Skin of body (tissue), 2 donors: Measurements from ENCODE around the gene GPR107. TPM values are rescaled to one million over a fixed set of nuclear protein-coding genes. Genes with fewer than 3 reads are reported as not detected.
A peak's percentile ranks its signal among the peaks of the same experiment; 100 is the strongest.

Experiments used
- DNase-seq: peaks from one replicate; lab custom pipeline; 2025; lab: John Stamatoyannopoulos, UW
- total RNA-seq: library from RNA; depleted of rRNA; stranded (reverse); fragments of >200 nt; gene quantifications from one replicate; pipeline ENCODE4 v1.2.3, GENCODE V29; 2014

The GPR107 gene
- total RNA-seq, 1 donor from 2014 or later: 31.4 TPM

GRCh38 chr9:130110166-130110565 is 56.5 kb downstream of the GPR107 start:
- no peak for DNase-seq

DNA sequence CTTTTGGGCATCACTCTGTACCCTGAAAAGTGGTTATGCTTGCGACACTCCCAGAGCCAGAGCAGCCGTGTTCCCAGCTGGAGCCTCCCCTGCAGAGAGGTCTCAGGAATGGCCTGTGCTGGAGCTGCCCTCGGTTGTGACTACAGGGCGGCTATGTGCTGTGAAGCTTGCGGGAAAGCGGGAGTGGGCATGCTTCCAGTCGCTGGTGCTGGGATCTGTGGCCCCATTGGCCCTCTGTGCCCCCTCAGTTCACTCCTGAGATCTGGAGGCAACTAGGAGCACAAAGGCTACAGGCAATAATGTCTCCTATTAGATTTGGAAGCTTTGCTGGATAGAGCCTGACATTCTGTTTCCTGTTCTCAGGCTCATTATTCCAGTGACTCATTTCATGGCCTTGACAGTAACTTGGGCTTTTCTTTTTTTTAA is 56.9 kb downstream of the GPR107 start:
- no peak for DNase-seq

- DNase-seq: no peak
Measured at GRCh38 chr9:130111786-130112537, 58.3 kb downstream of the GPR107 start.

DNA sequence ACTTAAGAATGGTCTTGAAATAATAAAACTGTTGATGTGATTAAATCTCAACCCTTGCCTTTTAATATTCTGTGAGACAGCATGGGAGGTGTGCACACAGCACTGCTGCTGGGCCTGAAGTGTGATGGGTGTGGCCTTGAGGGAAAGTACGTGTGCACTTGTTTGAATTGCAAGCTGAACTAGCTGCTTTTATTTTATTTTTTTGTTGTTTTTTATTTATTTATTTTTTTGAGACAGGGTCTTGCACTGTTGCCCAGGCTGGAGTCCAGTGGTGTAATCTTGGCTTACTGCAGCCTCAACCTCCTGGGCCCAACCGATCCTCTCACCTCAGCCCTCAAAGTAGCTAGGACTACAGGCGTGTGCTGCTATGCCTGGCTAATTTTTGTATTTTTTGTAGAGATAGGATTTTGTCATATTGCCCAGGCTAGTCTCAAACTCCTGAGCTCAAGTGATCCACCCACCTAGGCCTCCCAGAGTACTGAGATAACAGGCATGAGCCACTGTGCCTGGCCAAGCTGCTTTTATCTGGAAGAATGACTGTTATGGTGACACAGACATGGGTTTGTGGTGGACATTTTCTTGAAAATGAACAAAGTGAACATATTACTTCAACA is 58.9 kb downstream of the GPR107 start:
- no peak for DNase-seq

GRCh38 chr9:130114741-130115140 is 61.0 kb downstream of the GPR107 start:
- DNase-seq: no peak

- DNase-seq: no peak
Measured at GRCh38 chr9:130116346-130116745, 62.6 kb downstream of the GPR107 start.

DNA sequence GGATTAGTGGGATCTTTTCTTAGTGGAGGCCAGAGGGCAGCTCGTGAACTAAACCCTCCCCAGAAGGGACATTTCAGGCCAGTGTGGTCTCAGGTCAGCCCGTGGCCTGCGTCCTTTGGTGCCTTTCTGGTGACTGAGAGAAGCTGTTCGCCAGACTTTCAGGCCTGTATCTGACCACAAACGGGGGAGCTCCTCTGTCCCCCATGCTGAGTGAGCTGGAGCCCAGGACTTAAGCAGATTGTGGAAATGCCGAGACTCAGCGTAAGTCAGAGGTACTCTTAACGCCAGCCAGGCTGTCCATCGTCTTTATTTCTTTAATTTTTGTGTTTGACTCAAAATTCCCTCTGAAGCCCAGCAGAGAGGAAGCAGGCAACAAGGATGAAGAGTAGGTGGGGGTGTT is 63.7 kb downstream of the GPR107 start:
- no peak for DNase-seq

DNA sequence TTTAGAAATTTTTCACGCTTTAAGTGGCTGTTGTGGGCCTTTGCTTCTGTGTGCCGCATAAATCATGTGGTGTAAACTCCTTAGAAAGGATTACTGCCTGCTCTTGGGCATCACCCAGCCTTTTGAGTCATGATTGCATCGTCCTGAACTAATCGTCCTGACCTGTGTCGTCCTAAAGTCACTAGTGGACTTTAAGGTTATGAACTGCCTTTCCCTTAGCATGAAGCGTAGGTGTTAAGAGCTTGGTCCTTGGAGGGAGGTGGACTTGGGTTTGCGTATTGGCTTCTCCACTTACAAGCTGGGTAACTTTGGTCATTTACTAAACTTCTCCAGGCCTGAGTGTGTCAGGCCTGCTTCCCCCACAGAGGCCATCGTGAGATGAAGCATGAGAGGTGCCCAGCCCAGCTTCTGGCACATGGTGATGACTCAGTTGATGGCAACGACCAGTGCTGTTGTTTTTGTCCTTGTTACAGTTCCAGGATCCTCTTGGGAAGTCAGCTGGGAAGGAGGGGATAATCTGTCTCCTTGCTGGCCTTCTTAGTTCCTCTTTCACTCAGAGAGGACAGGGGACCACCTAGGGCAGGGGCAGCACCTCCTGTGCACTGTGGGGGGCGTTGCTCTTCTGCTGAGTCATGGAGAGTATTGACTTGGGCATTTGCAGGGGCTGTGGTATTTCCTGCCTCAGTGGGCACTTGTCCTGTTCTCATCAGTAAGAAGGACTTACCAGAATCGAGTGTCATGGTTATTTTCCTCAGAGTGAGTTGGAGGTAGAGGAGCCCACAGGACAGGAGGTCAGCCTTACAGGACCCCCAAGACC is 64.3 kb downstream of the GPR107 start:
- no peak for DNase-seq

- DNase-seq: peak; percentile 24
Measured at GRCh38 chr9:130118841-130119518, 65.3 kb downstream of the GPR107 start.

- no peak for DNase-seq
Measured at GRCh38 chr9:130119519-130120298, 66.0 kb downstream of the GPR107 start.

DNA sequence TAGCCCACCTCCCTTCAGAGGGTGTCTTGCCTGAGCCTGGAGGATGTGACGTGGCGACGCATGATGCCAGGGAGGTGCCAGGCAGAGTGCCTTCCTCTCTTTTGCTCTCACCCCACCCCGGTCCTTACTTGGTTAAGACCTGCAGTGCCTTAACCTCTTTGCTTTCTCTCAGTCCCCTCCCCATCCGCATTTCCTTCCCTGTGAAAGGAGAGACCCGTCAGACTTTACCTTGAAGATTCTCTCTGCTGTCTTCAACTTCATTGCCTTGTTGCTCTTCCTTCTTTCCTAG is 66.5 kb downstream of the GPR107 start:
- no peak for DNase-seq

DNA sequence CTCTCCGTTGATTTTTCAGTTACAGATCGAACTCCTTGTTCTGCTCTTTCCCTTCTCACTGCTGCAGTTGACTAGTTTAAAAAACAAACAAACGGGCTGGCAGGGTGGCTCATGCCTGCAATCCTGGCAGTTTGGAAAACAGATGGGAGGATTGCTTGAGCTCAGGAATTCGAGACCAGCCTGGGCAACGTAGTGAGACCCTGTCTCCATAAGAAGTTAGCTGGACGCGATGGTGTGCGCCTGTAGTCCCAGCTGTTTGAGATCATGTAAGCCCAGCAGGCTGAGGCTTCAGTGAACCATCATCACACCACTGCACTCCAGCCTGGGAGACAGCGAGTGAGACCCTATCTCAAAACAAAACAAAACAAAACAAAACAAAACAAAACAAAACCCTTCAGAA is 67.1 kb downstream of the GPR107 start:
- no peak for DNase-seq

- DNase-seq: no peak
Measured at GRCh38 chr9:130122456-130122855, 68.8 kb downstream of the GPR107 start.

DNA sequence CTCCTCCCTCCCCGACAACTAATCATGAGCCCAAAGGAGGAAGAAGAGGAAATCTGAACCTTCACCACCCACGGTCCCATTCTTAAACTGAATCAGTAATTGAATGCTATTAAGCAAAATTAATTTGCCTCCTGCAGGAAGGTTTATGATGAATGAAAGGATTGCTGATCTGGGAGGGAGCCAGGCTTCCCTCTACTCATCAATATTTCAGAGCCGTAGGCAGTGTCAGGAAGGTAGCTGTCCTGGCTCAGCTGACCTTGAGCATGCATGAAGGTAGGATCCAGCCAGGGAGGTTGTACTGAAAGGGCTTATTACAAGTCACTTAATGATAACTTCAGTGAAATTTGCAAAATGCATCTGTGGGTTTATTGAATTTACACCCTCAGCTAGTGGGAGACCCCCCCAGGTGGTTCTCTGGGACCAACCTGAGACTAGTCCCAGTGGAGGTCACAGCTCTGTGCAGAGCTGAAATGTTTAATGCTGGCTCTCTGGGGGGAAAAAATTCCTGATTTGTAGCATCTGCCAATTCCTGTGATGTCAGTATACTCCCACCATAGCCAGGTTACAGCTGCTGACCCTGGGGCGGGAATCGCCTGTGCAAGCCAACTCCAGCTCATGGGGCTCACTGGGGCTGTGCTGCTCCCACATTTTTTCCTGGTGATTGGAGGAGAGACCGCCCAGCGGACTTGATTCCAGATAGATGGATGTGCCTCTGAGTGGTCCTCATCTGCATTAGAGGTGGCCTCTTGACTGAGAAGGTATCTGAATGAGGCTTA is 70.6 kb downstream of the GPR107 start:
- DNase-seq: no peak

- no peak for DNase-seq
Measured at GRCh38 chr9:130126721-130127433, 73.2 kb downstream of the GPR107 start.

DNA sequence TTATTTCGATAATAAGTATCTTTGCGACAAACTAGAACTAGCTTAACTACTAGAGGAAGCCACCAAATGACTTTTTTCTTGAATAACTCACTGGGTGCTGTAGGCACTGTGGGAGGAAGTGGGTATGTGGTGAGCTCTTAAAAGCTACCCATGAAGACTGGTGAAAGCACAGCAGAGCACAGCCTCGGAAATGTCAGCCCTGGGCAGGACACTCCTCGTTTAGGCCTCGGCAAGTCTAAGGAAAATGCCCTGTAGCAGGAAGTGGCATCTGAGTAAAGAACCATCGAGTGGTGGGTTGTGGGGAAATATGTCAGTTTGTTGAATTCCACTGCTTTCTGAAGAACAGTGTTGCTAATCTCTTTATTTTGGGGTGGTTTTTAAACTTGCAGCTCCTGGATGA is 74.5 kb downstream of the GPR107 start:
- no peak for DNase-seq

DNA sequence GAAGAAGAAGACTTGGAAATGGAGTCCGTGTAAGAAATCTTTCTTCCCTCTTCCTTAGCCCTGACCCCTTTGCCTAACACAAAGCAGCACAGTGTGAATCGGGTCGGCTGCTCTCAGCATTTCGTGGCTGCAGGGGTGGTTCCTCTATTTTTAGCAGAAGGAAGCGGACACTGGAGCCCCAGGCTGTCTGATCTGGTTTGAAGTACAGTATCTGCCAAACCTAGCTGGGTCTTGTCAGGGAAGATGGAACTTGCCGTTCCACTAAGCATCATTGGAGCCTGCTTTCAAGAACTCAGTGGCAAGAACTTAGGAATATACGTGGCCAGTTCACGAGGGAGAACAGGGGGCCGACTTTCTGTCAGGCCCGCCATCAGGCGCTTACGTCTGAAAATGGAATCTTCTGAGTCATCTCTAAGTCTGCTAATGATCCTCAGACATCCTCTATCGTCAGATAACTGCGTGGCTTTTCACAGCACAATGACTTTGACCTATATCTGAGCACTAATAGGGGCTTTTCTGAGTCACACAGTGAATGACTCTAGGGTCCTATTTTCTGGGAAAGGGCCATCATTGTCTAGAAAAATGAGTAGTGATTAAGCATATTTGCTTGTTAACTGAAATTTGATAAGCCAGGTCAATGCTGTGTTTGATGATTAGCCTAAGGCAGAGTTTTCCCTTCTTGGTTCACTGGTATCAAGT is 75.2 kb downstream of the GPR107 start:
- no peak for DNase-seq

DNA sequence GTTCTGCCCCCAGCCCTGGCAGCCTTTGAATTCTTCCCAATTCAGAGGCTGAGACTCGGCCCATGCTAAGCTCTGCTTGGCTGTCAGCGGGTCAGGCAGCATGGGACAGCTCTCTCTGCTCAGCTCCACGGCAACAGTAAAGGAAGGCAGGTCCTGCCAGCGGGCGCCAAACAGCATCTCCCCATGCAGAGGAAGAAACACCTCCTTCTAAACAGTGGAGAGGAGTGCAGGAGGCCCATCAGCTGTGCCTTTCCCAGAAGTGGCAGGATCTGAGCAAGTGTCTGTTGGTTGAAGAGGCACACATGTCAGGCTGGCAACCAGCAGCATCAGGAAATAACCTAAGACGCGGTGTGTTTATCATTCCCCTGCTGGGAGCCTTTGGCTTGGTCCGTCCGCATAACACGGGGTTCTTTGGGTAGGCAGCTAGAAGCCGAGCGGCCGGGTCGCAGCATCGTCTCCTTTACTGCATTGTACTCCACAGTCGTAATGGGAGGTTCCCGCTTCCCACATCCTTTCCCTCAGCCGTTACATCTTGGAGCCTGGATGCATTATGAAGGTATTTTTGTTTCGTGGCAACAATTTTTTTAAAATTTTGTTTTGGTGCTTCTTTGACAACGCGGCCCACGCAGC is 75.8 kb downstream of the GPR107 start:
- no peak for DNase-seq

- DNase-seq: no peak
Measured at GRCh38 chr9:130132746-130133145, 79.0 kb downstream of the GPR107 start.
